ENCODE data around the gene NAA80.

Gene NAA80, protein sequence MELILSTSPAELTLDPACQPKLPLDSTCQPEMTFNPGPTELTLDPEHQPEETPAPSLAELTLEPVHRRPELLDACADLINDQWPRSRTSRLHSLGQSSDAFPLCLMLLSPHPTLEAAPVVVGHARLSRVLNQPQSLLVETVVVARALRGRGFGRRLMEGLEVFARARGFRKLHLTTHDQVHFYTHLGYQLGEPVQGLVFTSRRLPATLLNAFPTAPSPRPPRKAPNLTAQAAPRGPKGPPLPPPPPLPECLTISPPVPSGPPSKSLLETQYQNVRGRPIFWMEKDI

DNA sequence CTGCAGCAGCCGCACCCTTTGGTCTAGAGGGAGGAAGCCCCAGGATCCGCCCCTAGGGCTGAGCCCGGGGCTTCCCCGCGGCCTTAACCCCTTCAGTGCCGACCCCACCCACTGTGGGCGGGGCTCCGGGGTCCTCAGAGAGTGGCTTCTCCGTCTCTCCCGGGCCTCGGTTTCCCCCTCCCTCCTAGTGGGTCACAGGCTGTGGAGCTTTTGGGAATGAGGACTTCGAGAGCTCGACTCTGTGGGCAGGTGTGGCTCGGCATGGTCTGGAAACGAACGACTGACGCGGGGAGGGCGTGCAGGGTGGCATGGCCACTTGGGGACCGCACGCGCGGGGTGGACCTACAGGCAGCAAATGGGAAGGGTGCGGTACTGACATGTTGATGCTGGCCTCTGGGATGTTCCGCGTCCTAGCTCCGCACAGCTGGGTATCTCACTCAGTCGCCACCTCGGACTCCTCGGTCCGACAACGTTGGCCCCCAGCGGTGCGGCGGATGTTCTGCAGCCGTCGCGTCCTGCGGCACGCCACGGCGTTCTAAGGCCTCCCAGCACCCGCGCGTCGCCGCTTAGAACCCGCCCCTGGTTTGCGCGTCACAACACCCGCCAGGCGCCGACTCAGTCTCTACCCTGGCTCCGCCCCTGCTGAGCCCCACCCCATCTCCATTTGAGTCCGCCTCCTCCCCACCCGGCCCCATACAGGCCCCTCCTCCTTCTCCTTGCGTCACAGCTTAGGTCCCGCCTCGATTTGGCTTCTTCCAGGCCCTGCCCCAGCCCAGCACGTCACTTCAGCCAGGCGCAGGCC, at the start of gene NAA80, which contains the start of gene HYAL3:
NAA80 (minus strand) TSS at position 570 of the 802 bp plus-strand sequence. CDS start 1,942 bp downstream, outside the sequence.
HYAL3 (minus strand) TSS at position 570 of the 802 bp plus-strand sequence. CDS start 3,803 bp downstream, outside the sequence.
- peak; percentile 99 for DNase-seq

DNA sequence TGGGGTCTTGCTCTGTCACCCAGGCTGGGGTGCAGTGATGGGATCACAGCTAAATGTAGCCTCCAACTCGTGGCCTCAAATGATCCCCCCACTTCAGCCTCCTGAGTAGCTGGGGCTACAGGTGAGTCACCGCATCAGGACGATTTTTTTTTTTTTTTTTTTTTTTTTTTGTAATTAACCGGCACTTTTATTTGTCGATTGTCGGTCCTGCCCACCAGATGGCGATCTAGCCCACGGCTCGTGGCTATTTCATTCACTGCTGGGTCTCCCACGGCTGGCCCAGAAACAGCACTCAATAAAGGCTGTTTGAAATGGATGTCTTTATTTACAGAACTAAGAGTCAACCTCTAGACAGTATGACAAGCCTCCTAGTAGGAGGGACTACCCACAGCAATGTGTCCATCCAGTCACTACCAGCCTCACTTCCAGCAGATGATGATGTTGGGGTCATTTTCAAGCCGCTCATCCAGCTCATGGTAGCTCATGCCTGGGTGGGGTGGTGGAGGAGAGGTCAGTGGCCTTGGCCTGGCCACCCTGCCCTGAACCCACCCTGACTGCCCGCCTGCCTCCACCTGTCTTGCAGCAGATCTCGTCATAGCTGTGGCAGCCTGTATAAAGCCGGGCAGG, 48.1 kb upstream of the NAA80 start:
- DNase-seq = peak; percentile 79

DNA sequence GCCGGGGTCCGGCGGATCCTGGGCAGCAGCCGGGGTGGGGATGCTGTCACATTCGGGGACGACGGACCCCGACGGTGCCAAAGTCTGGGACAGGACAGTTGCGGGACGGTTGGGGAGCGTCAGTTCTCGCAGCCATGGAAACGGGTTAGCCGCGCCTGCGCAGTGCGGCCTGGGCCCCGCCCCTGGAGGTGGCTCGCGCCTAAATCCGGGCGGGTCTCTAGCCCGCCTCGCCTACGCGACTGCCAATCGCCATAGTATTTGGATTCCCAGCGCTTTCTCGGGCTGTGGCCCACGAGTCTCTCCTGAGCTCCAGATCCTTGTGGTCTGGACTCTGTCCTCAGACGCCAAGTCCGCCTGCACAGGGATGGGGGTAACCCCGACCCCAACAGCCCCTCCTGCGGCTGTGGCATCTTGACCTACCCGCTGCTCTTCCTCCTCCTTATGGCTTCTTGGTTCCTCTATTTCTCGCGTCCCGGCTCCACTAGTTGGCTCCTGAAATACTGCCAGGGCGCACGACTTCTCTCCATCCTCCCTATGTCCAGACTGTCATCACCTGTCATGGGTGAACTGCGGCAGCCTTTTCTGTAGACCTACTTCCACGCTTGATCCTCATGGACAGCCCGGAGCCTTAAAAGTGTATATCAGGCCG, 46.5 kb upstream of the NAA80 start, which contains the start of gene ZMYND10:
ZMYND10 (minus strand) TSS at position 147 of the 649 bp plus-strand sequence. CDS start 153 bp downstream, outside the sequence.
- peak; percentile 81 for DNase-seq

DNA sequence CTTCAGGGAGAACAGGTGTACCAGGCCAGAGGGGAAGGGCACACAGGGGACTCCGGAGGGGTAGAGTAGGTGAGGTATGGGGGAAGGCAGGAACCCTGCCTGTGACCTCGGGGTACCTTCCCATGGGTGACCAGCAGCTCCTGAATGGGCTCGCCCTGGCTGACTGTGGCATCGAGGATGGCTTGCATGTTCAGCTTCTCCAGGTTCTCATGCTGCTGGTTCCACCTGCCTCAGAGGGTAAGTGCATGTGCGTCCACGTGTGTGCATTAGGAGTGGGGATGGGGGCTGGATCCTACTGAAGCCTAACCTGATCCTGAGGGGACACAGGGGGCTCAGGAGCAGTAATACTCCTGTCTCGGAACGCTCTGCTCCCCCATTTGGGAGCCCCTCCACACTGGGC, 45.8 kb upstream of the NAA80 start:
- DNase-seq = no peak

DNA sequence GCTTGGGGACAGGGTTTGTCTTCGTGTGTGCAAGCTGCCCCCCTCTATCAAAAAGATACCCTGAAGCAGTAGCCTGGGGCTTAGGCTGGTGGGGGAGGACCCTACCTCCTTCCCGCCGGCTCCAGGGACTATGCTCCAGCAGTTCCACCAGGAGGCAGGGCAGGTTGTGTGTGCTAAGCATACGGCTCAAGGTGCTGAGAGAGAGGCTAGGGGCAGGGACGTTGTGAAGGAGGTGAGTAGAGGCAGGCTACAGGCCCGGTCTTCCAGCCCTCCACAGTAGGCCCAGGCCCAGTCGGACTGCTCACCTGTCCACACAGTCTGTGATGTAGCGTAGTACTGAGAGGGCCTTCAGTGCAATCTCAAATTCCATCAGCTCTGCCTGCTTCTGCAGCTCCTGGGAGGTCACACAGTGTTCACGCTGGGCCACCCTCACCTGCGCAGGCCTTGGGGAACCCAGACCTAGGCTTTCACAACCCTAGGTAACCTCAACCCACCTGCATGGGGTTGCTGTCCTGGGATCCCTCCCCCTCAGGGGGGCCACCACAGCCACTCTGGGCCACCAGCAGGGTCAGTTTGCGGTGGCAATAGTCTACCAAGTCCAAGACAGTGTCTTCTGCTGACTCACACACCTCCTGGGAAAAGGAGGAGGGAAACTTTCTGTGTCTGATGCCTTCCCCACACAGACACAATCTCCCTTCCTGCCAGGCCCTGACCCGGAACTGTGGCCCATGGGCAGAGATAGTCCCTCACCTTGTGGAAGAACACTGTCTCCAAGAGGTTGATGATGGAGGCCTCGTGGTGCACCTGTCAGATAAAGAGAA, 43.8 kb upstream of the NAA80 start:
- no peak for DNase-seq

DNA sequence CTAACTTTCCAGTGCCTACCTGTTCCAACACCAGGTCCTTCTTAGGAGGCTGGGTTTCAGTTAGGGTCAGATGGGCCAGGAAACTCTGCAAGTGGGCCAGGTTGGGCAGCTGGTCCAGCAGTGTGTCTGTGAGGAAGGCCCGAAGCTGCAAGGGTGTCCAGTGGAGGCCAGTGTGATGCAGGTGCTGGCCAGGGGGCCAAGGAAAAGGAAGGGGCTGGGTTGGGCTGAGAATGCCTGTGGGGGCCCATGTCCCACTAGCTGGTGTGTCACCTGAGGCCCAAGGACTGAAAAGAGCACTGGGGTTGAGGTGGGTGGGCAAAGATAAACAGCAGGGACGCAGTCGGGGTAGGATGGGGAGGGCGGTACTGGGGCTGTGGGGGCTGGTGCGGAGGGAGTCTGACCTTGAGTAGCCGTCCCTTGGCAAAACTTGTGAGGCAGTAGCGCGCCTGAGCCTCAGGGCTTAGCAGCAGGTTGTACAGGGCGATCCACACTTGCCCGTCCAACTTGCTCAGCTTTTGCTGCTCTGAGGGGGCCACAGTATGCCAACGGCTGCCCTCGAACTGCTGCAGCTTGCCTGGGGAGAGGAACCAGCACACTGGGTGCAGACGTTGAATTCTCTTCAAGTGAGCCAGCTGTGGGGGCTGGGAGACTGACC, 42.9 kb upstream of the NAA80 start:
- no peak for DNase-seq

DNA sequence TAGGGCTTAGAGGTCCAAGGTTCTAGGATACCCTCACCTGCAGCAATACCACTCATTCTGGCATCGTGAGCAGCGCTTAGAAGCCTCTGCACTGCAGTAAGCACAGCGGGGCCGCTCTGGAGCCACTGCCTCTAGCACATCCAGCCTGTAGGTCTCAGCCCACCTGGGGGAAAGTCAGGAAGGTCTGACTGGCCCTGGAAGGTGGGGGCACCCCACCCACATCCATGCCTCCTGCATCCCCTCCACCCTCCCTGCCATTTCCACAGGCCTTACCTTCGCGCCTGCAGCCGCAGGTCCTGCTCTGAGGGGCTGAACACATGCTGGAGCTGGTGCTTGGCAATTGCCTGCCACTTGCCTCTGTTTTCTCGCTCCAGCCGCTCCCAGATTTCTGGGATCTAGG, 42.3 kb upstream of the NAA80 start:
- no peak for DNase-seq

DNA sequence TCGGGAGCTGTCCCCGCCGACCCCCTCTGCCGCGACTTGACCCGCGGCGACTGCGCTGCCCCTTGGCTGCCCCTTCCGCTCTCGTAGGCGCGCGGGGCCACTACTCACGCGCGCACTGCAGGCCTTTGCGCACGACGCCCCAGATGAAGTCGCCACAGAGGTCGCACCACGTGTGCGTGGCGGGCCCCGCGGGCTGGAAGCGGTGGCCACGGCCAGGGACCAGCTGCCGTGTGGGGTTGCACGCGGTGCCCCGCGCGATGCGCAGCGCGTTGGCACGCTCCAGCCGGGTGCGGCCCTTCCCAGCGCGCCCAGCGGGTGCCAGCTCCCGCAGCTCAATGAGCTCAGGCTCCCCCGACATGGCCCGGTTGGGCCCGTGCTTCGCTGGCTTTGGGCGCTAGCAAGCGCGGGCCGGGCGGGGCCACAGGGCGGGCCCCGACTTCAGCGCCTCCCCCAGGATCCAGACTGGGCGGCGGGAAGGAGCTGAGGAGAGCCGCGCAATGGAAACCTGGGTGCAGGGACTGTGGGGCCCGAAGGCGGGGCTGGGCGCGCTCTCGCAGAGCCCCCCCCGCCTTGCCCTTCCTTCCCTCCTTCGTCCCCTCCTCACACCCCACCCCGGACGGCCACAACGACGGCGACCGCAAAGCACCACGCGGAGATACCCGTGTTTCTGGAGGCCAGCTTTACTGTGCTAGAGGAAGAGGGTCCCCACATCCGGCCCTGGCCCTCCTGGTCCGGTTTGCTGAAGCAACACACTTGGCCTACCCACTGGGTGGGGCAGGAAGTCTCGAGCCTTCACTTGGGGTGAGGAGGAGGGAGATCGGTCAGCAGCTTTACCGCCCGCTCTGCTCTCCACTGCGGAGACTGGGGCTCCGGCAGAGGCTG, 41.5 kb upstream of the NAA80 start, which contains the start of gene RASSF1:
RASSF1 (minus strand) TSS at position 389 of the 882 bp plus-strand sequence; CDS start at position 358, 31 bp downstream.
- peak; percentile 75 for DNase-seq

DNA sequence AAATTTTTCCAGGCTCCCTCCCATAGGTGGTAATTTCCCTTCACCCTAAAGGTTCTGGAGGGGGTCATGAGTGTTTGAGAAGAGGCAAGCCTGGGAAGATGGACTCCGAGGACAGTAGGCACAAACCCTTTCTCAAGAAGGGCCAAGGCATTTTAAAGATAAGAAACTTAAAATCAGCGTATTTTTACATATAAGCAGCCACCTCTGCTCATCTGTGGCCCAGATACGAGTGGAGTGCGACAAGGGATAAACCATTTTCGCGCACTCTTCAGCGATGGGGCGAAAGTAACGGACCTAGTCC, 40.9 kb upstream of the NAA80 start:
- DNase-seq = no peak

DNA sequence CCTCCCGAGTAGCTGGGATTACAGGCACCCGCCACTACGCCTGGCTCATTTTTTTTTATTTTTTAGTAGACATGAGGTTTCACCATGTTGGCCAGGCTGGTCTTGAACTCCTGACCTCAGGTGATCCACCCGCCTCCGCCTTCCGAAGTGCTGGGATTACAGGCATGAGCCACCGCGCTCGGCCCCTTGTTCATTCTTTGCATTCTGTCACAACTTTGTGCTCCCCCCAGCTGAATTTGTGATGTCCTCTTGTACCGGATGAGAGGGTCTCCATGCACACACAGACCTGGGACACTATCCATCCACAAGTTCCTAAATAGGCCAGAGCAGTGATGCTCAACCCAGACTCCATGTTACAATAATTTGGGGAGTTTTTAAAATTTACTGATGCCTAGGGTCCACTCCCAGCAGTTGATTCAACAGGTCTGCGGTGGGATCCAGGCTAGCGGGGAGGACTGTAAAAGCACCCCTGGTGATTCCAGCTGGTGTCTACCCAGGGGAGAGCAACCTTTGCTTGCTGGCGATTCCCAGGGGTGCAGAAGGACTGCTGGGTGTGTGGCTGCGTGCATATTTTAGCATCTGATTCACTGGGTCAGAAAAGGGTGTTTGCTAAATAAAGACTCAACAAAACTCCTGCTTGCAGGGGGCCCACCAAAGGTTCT, 40.4 kb upstream of the NAA80 start:
- no peak for DNase-seq

DNA sequence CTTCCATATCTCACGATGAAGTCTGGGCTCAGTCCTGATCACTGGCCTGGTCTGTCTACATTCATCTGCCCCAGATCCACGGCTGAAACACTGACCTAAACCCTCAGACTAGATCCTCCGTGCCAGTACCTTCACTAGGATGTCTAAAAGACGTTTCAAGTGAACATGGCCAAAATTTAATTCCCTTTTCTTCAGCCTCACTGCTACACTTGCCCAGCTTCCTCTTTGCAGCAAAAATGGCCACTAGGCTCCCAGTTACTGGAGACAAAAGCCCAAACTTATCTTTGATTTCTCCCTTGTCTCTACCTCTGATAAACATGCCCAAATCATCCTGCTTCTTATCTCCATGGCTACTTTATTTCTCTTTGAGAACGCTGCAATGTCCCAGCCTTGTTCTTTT, 39.8 kb upstream of the NAA80 start:
- DNase-seq = no peak

DNA sequence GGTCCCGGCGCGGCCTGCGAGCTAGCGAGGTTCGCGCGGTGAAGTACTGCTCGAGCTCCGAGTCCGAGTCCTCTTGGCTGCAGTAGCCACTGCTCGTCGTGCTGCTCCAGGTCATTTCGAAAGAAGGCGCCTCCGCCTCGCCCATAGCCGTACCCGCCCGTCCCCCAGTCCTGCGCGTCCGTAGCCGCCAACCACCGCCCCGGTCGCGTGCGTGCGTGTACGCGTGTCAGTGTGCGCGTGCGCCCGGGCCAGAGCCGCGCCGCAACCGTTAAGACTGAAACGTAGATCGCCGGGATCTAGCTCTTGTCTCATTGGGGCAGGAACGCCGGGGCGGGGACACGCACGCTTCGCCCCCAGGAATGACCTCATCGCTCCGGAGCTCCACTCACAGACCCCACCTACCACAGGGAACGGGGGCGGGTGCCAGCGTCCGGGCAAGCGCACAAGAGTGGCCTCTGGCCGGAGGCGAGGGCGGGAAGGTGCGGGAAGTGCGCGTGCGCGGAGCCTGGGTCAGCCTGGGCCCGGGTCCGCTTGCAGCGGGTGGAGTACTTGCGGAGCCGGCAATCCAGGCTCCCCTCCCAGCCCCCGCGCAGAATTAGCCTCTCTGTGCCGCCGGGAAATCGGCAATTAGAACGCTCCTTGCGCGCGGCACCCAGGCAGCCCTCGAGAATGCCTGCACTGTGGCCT, 38.1 kb upstream of the NAA80 start:
- DNase-seq = peak; percentile 90

DNA sequence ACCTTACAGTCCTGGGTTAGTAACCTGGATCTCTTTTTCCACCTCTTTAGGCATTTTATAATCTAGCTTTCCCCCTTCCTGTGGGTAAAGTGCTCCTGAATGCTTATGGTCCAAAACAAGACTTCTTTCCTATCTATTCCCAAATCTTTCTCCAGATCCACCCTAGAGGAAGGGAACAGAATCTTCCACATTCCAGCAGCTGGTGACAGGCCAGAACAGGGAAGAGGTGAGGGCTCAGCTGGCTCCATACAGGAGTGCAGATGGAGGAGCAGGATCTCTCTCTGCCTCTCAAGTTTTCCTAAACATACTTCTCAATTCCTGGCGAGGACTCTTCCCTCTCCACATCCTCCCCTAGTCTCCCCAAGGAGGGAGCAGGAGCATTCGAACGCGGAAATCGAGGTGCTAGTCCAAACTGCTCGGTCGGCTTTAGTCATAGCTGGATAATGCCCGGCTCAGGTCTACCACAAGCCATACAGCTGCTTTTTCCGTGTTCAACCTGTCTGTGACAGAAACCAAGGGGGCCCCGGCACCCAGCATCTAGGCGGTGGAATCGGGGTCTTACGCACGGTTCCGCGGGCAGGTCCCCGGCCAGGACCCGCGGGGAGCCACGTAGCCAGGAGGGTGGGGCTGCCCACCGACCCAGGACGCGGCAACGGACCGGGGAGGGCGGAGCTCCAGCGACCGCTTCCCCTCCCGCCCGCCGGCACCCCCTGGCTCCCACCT, 37.4 kb upstream of the NAA80 start:
- DNase-seq = no peak

DNA sequence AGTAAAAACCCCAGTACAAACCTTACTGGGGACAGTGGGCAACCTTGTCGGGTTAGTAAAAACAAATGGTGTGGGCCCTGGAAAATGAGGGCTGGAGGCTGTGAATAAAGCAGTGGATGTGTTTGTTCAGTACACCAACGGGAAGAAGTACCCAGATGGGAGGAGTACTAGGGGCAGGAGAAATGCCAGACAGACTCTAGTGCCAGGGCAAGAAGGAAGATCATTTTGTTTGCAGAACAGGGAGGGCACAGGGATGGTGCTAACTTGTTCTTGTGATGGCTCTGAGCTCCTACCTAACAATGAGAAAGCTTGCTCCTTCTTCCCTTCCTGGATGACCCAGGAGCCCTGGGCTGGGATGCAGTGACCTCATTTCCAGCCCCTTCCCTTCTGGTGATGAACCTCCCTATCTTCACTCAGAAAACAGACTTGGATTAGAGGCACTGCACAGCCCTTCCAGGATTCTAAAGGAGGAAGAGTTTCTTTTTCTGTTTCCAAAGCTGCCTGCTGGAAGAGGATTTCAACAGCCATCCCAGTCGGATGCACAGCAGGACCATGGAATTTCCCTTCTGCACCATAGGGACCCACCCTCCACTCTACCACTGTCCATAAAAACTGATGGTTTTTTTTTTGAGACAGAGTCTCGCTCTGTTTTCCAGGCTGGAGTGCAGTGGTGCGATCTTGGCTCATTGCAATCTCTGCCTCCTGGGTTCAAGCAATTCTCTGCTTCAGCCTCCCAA, 35.3 kb upstream of the NAA80 start:
- no peak for DNase-seq

DNA sequence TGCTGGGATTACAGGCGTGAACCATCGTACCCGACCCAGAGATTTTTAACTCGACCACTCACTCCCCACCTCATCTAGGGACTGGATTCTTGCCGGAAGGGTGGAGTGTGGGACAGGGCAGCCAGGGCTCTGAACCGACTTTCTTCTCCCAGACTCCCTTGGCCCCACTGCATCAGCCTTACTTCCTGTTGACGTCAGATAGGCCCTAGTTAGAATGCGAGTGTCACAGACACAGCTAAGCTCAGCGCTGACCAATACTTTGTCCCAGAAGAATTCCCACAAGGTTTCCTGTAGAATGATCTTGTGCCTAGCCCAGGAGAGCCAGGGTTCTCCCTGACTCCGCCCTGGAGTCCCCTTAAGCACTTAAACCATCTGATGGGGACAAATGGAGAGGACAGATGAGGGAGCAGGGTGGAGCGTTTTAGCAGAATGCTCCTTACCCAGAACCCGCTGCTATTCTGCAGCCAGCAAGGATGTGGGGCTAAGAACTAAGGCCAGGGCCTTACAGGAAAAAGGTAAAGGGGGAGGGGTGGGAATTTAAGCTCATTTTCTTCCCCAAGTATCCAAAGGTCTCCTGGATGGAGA, 34.6 kb upstream of the NAA80 start:
- DNase-seq = no peak

DNA sequence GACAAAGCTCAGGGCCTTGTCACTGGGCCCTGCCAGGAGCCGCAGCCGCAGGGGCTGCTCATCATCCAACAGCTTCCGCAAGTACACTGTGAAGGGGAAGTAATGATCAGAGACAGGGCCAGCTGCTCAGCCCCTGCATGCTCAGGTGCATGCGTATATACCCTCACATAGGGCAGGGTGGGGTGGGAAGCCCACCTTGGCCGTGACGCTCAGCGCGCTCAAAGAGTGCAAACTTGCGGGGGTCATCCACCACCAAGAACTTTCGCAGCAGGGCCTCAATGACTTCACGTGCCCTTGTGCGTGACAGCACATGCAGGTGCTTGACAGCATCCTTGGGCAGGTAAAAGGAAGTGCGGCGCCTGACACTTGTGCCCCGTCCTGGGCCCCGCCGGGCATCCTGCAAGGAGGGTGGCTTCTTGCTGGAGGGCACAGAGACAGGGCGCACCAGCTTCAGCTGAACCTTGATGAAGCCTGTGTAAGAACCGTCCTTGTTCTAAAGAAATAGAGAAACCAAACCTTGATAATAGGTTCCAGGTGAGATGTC, 32.2 kb upstream of the NAA80 start:
- no peak for DNase-seq

DNA sequence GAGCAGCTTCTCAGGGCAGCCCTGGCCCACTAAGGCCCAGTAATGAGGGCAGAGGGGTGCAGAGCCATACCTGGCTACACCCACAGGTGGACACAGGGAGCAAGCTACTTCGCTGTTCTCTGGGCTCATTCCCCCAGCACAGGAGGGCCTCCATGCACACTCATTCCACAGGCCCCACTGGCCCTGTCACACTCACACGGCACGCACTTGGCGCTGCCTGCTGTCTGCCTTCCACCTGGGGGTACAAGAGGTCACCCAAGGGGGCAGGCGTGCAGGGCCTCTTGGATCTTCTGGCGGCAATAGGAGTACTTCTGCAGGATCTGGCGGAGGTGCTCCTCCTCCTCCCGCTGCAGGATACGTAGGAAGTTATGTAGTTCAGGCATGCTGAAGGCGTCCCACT, 31.1 kb upstream of the NAA80 start:
- DNase-seq = no peak

All from activated T-cell treated with anti-CD3 and anti-CD28 coated beads, Interleukin-2, amount 50 U/mL, for 1 hour (primary cell).